ENCODE results near the gene CAMTA1.

DNA sequence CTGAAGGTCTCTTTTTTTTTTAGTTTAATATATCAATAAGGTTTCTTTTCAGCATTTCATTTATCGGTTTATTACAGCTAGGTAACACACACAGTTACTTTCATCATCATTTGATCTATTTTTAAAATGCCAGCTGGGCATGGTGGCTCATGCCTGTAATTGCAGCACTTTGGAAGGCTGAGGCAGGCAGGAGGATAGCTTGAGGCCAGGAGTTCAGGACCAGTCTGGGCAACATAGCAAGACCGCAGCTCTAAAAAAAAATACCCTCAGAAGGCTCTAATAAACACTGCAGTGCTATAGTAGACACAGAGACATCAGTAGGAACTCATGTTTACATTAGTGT lies 937.4 kb downstream of the CAMTA1 start:
- no peak for TF ChIP-seq POLR2A (IDR thresholded peaks at IDR 0.05)
- TF ChIP-seq, protein P1, sequence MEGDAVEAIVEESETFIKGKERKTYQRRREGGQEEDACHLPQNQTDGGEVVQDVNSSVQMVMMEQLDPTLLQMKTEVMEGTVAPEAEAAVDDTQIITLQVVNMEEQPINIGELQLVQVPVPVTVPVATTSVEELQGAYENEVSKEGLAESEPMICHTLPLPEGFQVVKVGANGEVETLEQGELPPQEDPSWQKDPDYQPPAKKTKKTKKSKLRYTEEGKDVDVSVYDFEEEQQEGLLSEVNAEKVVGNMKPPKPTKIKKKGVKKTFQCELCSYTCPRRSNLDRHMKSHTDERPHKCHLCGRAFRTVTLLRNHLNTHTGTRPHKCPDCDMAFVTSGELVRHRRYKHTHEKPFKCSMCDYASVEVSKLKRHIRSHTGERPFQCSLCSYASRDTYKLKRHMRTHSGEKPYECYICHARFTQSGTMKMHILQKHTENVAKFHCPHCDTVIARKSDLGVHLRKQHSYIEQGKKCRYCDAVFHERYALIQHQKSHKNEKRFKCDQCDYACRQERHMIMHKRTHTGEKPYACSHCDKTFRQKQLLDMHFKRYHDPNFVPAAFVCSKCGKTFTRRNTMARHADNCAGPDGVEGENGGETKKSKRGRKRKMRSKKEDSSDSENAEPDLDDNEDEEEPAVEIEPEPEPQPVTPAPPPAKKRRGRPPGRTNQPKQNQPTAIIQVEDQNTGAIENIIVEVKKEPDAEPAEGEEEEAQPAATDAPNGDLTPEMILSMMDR (IDR thresholded peaks at IDR 0.05) = no peak
